Stomach (tissue), 9 donors: ENCODE results near the gene H2BK1. TPM values are rescaled to one million over a fixed set of nuclear protein-coding genes. Genes with fewer than 3 reads are reported as not detected.

Experiments
- DNase-seq, 2 donors: peaks; one replicate each; pipeline versions ENCODE4 v3.0.0 to v3.0.0-alpha.2; 2013 to 2019
- H3K27ac ChIP-seq, 5 donors: fragments of 200-600 bp in 4 of 5; sonication (generic) in 4 of 5; one replicate each; pipeline ENCODE4 v1.5.1; 2013 to 2019; ENCODE audit warnings: mild to moderate bottlenecking in 1 of 5, moderate library complexity in 1 of 5
- H3K27me3 ChIP-seq, 3 donors: fragments of 200-600 bp; sonication (generic); one replicate each; pipeline ENCODE4 v1.5.1; 2017 to 2019; ENCODE audit warnings: mixed run types in 1 of 3
- H3K36me3 ChIP-seq, 4 donors: fragments of 200-600 bp; sonication (generic); 1 replicate in 3 of 4; 2 replicates in 1 of 4; pipeline ENCODE4 v1.5.1; 2016 to 2019
- H3K4me1 ChIP-seq, 4 donors: fragments of 200-600 bp; sonication (generic); one replicate each; pipeline ENCODE4 v1.5.1; 2016 to 2019
- H3K4me3 ChIP-seq, 4 donors: fragments of 200-600 bp; sonication (generic) in 3 of 4; one replicate each; pipeline ENCODE4 v1.5.1; 2016 to 2019; ENCODE audit warnings: mild to moderate bottlenecking in 1 of 4
- H3K9me3 ChIP-seq, 4 donors: fragments of 200-600 bp; sonication (generic); one replicate each; pipeline ENCODE4 v1.5.1; 2016 to 2019
- CTCF ChIP-seq, 7 experiments: fragments of 450-650 bp in 4 of 7; fragments of 200-600 bp in 3 of 7; sonication (generic) in 3 of 7; IDR thresholded peaks; one replicate each; pipeline ENCODE4 v1.5.1; 2016 to 2019; ENCODE audit warnings: antibody characterized with exemption in 7 of 7, control low read depth in 2 of 7, mild to moderate bottlenecking in 1 of 7
- EP300 ChIP-seq: sonication (generic); formaldehyde crosslinking; IDR thresholded peaks from one replicate; pipeline ENCODE4 v1.6.1; 2017; ENCODE audit warnings: antibody characterized with exemption
- POLR2A ChIP-seq, 4 donors: fragments of 450-650 bp; IDR thresholded peaks; one replicate each; pipeline ENCODE4 v1.6.1; 2016; ENCODE audit warnings: antibody characterized with exemption in 4 of 4, control low read depth in 2 of 4, mild to moderate bottlenecking in 1 of 4, moderate library complexity in 1 of 4
- POLR2AphosphoS5 ChIP-seq, 3 donors: sonication (generic); formaldehyde crosslinking; IDR thresholded peaks; one replicate each; pipeline ENCODE4 v1.6.1; 2016; ENCODE audit warnings: antibody characterized with exemption in 3 of 3
- WGBS, 5 donors: extraction: QIAGEN DNeasy Blood & Tissue Kit in 3 of 5; methylation state at CpG; one replicate each; pipeline versions ENCODE4 v1.1.5 to v1.1.7; 2013 to 2018; 5-methylcytosine and 5-hydroxymethylcytosine counted together
- intact Hi-C: fragments of 100-400 bp; cut with DNase I; formaldehyde crosslinking; loops from one replicate; pipeline ENCODE4 v1.15.1; 2023; ENCODE audit warnings: low total_unique reads
- polyA plus RNA-seq, 3 donors: library from polyadenylated mRNA; stranded (reverse); fragments of 200-250 nt; gene quantifications; one replicate each; pipeline ENCODE4 v1.2.3, GENCODE V29; 2013
- total RNA-seq, 5 donors: library from RNA; depleted of rRNA; stranded (reverse); fragments of >200 nt; gene quantifications; one replicate each; pipeline versions ENCODE4 v1.1.0 to v1.2.3, GENCODE V29; 2014 to 2016
- donor health status: healthy with polysubstance abuse.
- donor health status: Bipolar disorder and iron deficiency.
- donor health status: healthy.

Gene H2BK1
- total and polyA plus RNA-seq, 8 donors: not detected

DNA sequence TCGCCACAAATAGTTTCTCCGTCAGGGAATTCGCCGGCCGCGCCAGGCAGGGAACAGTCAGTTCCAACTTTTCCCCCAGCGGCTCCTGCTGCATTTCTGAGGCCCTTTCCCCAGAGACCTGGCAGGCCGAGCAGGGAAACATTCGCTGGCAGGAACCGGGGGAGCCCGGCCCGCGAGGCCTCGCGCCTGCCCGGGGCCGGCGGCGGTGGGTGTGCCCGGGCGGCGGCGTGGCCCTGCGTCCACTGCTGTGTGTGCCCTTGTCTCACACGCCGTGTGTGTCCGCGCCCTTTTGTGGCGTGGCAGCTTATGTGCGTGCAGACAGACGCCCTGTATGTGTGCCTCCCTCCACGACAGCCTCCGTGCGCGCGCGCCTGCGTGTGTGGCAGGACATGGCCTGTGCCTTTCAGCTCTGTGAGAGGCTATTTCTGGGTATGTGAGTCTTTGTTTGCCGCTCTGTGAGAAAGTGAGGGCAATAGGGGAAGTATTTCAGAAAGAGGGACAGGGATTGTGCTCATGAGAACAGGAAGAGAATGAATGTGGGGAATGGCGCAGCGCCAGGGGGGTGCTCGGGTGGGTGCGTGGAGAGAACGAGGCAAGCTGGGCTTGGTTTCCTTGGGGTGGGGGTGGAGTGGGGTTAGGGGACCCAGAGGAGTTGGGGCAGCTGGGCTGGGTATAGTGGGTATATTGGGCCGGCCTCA is 38.9 kb upstream of the H2BK1 start:
- 1 to 5% (median 4%) methylated on average over 16 to 45 of the region's 45 CpGs for WGBS, 5 donors
- Histone ChIP-seq H3K4me3 (peak overlapping the region; percentile 60 to 69 (median 66)), H3K9me3 (no peaks in the 10 kb centered on the region), H3K4me1 (peaks cover 73 to 86% (median 81%) of the 10 kb centered on the region in 4 donors), H3K27ac (peak overlapping the region; percentile 88 to 94 (median 92)), H3K36me3 (no peaks in the 10 kb centered on the region), H3K27me3 (peaks cover 0 to 61% (median 21%) of the 10 kb centered on the region in 3 donors)
- peak; percentile 11 to 60 (median 22) for TF ChIP-seq POLR2AphosphoS5 (IDR thresholded peaks at IDR 0.05)
- TF ChIP-seq CTCF (IDR thresholded peaks at IDR 0.05): no peak
- peak; percentile 66 to 87 for DNase-seq
- intact Hi-C loops: loop anchor here (10.0 kb wide), 1 partner anchor 56 kb away; no protein-coding TSS in a partner anchor

DNA sequence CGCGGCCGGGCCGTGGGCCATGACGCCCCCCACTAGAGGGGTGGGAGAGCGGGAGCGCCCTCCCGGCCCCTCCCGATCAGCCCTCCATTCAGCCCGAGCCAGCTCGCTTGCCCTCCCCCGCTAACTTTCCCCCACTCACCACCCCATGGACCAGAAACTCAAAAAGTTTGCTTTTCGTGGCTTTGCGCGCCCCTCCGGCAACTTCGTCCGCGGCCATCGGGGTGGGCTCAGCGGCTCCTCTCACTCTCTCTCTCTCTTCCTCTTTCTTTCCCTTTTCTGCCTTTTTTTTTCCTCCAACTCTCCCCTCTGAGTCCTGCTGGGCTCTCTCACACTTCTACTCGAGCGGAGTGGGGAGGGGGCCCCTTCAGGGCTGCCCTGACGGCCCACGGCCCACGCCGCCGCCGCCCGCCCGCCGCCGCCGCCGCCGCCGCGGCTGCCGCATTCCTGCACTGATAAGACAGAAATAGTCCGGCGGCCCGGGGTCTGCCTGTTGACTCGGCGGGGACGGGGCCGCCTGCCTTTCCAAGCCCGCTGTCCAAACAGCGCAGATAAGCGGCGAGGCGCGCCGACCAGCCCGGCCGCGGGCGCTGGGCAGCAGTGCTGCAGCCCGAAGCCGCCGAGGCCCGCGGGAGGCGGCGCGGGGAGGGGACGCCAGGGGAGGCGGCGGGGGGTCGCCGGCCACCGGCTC is 38.2 kb upstream of the H2BK1 start, which contains the start of gene SMARCD3:
TSS of gene SMARCD3 (minus strand) at position 349 of the 688 bp plus-strand sequence. CDS start at position 217, 132 bp downstream.
- intact Hi-C loops: loop anchor here (10.0 kb wide), 1 partner anchor 56 kb away; no protein-coding TSS in a partner anchor
- DNase-seq: peak; percentile 84 to 88
- 0 to 1% (median 1%) methylated on average over 31 to 71 of the region's 71 CpGs for WGBS, 5 donors
- TF ChIP-seq POLR2A (IDR thresholded peaks at IDR 0.05) (no peak), CTCF (IDR thresholded peaks at IDR 0.05) (no peak), POLR2AphosphoS5 (IDR thresholded peaks at IDR 0.05) (no peak), EP300 (no peak)
- peak within 1 kb of the TSS; percentile 60 to 69 (median 66) for H3K4me3 ChIP-seq
- peak within 1 kb of the TSS; percentile 88 to 94 (median 92) for H3K27ac ChIP-seq
- H3K36me3 ChIP-seq: no peaks in the 10 kb centered on the region
- H3K4me1 ChIP-seq: peaks cover 80 to 93% (median 88%) of the 10 kb centered on the region in 4 donors
- peaks cover 0 to 55% (median 21%) of the 10 kb centered on the region in 3 donors for H3K27me3 ChIP-seq
- no peaks in the 10 kb centered on the region for H3K9me3 ChIP-seq

GRCh38 chr7:151247611-151248345 is 37.5 kb upstream of the H2BK1 start:
- H3K4me3 ChIP-seq: peak overlapping the region; percentile 60 to 69 (median 66)
- no peaks in the 10 kb centered on the region for H3K9me3 ChIP-seq
- peaks cover 0 to 50% (median 21%) of the 10 kb centered on the region in 3 donors for H3K27me3 ChIP-seq
- peak overlapping the region; percentile 88 to 94 (median 92) for H3K27ac ChIP-seq
- no peaks in the 10 kb centered on the region for H3K36me3 ChIP-seq
- H3K4me1 ChIP-seq: peaks cover 76 to 94% (median 91%) of the 10 kb centered on the region in 4 donors
- WGBS, 5 donors: 3 to 11% (median 7%) methylated on average over 14 to 29 of the region's 29 CpGs
- TF ChIP-seq CTCF (IDR thresholded peaks at IDR 0.05) (no peak), EP300 (no peak), POLR2A (IDR thresholded peaks at IDR 0.05) (no peak), POLR2AphosphoS5 (IDR thresholded peaks at IDR 0.05) (no peak)
- no peak for DNase-seq
- intact Hi-C loops: loop anchor here (10.0 kb wide), 1 partner anchor 57 kb away; no protein-coding TSS in a partner anchor
